ENCODE data around the gene TCF4. TPM values are rescaled to one million over a fixed set of nuclear protein-coding genes. Genes with fewer than 3 reads are reported as not detected.

TCF4 gene
- total and polyA plus RNA-seq, 2 of the 13 experiments (the other 11 are each of a cell fraction or from before 2014, with no cell fraction given), result not detected

GRCh38 chr18:55575066-55575465 is 12.9 kb downstream of the TCF4 start:
- Histone ChIP-seq H3K9ac (ENCODE audit: insufficient read depth, low read depth, low read length) (no peak overlapping the region), H3K27ac (ENCODE audit: extremely low read length, insufficient read depth, low read length) (no peak overlapping the region), H3K4me2 (ENCODE audit: low read depth, low read length) (no peak overlapping the region), H3K27me3 (ENCODE audit: control insufficient read depth in 1 of 2, insufficient read depth in 2 of 2, low read length in 2 of 2) (no peaks in the 10 kb centered on the region), H4K20me1 (ENCODE audit: insufficient read depth, low read length) (no peaks in the 10 kb centered on the region), H3K9me3 (ENCODE audit: low read length) (no peaks in the 10 kb centered on the region), H3K36me3 (replicated peaks in 1 of 2; ENCODE audit: control insufficient read depth in 1 of 2, insufficient read depth in 2 of 2, low read length in 2 of 2) (no peaks in the 10 kb centered on the region), H3K4me1 (ENCODE audit: insufficient read depth, low read length) (no peaks in the 10 kb centered on the region), H2AFZ (ENCODE audit: low read length) (no peak overlapping the region), H3K4me3 (replicated peaks in 1 of 3; ENCODE audit: insufficient read depth in 1 of 3, low read depth in 2 of 3, low read length in 3 of 3) (no peak overlapping the region), H3K79me2 (ENCODE audit: insufficient read depth, low read length) (no peaks in the 10 kb centered on the region)
- POLR2A ChIA-PET, result no interaction called here
- no peak for FAIRE-seq
- in situ Hi-C loops (cut with HindIII; ENCODE audit: extremely low pct_ligation_motif_present, low pct_unique_long_range_greater_than_20kb) (no loop called here), intact Hi-C loops (cut with micrococcal nuclease; ENCODE audit: unreplicated experiment) (no loop called here)
- TF ChIP-seq ZBTB1 (CRISPR knock-in tag; IDR thresholded peaks at IDR 0.05; ENCODE audit: borderline replicate concordance) (no peak), ZGPAT (CRISPR knock-in tag; IDR thresholded peaks at IDR 0.05) (no peak), FOXK1 (CRISPR knock-in tag; IDR thresholded peaks at IDR 0.05; ENCODE audit: borderline replicate concordance, low read depth) (no peak), CREB1 (IDR thresholded peaks at IDR 0.05) (no peak), CREB1 (CRISPR knock-in tag; IDR thresholded peaks at IDR 0.05) (no peak)
- 4% methylated on average over 1 of the region's 1 CpG for WGBS (ENCODE audit: low lambda C conversion rate)
- no peak for ATAC-seq
- CTCF ChIA-PET (ENCODE audit: low intra/inter-chr PET ratio, low total read pairs), result no interaction called here
- DNase-seq (ENCODE audit: low spot score), result no peak
- BruUV-seq (replicated peaks), result no TSS peak

DNA sequence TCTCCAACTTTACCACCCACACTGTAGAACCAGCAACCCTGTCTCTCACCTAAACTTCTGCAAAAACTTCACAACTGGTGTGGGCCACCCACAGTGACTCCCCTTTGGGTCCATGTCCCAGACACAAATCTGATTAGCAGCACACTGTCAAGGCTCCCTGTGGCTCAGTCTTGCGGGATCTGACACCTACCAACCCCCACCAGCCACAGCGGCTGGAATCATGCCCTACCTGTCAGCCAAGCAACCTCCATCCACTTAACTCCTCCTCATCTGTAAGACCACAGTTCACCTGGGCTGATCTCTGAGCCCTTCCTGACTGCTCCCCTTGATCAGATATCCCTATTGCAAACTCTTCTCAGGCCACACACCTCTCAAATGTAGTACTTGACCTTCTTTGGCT is 14.6 kb downstream of the TCF4 start:
- POLR2A ChIA-PET, result no interaction called here
- Histone ChIP-seq H3K27me3 (ENCODE audit: control insufficient read depth in 1 of 2, insufficient read depth in 2 of 2, low read length in 2 of 2) (no peaks in the 10 kb centered on the region), H2AFZ (ENCODE audit: low read length) (no peak overlapping the region), H3K9me3 (ENCODE audit: low read length) (no peaks in the 10 kb centered on the region), H3K27ac (ENCODE audit: extremely low read length, insufficient read depth, low read length) (no peak overlapping the region), H3K4me2 (ENCODE audit: low read depth, low read length) (no peak overlapping the region), H3K4me1 (ENCODE audit: insufficient read depth, low read length) (no peaks in the 10 kb centered on the region), H3K36me3 (replicated peaks in 1 of 2; ENCODE audit: control insufficient read depth in 1 of 2, insufficient read depth in 2 of 2, low read length in 2 of 2) (no peaks in the 10 kb centered on the region), H3K9ac (ENCODE audit: insufficient read depth, low read depth, low read length) (no peak overlapping the region), H3K79me2 (ENCODE audit: insufficient read depth, low read length) (no peaks in the 10 kb centered on the region), H3K4me3 (replicated peaks in 1 of 3; ENCODE audit: insufficient read depth in 1 of 3, low read depth in 2 of 3, low read length in 3 of 3) (no peak overlapping the region), H4K20me1 (ENCODE audit: insufficient read depth, low read length) (no peaks in the 10 kb centered on the region)
- in situ Hi-C loops (cut with HindIII; ENCODE audit: extremely low pct_ligation_motif_present, low pct_unique_long_range_greater_than_20kb) (no loop called here), intact Hi-C loops (cut with micrococcal nuclease; ENCODE audit: unreplicated experiment) (no loop called here)
- no TSS peak for BruUV-seq (replicated peaks)
- 24% methylated on average over 2 of the region's 2 CpGs for WGBS (ENCODE audit: low lambda C conversion rate)
- CTCF ChIA-PET (ENCODE audit: low intra/inter-chr PET ratio, low total read pairs), result no interaction called here
- DNase-seq (ENCODE audit: low spot score) (no peak), FAIRE-seq (no peak), ATAC-seq (no peak)
- TF ChIP-seq DPF2 (CRISPR knock-in tag; IDR thresholded peaks at IDR 0.05; ENCODE audit: borderline replicate concordance, low read depth), result no peak
- no peak for TF ChIP-seq ZNF30 (CRISPR knock-in tag; IDR thresholded peaks at IDR 0.05)
- TF ChIP-seq RXRA (CRISPR knock-in tag; IDR thresholded peaks at IDR 0.05), result no peak
- no peak for TF ChIP-seq ZNF362 (CRISPR knock-in tag; IDR thresholded peaks at IDR 0.05; ENCODE audit: borderline replicate concordance)
- no peak for TF ChIP-seq CBX1 (IDR thresholded peaks at IDR 0.05; ENCODE audit: low read depth)
- TF ChIP-seq, protein P1, sequence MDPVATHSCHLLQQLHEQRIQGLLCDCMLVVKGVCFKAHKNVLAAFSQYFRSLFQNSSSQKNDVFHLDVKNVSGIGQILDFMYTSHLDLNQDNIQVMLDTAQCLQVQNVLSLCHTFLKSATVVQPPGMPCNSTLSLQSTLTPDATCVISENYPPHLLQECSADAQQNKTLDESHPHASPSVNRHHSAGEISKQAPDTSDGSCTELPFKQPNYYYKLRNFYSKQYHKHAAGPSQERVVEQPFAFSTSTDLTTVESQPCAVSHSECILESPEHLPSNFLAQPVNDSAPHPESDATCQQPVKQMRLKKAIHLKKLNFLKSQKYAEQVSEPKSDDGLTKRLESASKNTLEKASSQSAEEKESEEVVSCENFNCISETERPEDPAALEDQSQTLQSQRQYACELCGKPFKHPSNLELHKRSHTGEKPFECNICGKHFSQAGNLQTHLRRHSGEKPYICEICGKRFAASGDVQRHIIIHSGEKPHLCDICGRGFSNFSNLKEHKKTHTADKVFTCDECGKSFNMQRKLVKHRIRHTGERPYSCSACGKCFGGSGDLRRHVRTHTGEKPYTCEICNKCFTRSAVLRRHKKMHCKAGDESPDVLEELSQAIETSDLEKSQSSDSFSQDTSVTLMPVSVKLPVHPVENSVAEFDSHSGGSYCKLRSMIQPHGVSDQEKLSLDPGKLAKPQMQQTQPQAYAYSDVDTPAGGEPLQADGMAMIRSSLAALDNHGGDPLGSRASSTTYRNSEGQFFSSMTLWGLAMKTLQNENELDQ (CRISPR knock-in tag; IDR thresholded peaks at IDR 0.05; ENCODE audit: borderline replicate concordance), result no peak
- no peak for TF ChIP-seq SP140L (CRISPR knock-in tag; IDR thresholded peaks at IDR 0.05; ENCODE audit: borderline replicate concordance)
- TF ChIP-seq ZBTB21 (CRISPR knock-in tag; IDR thresholded peaks at IDR 0.05), result no peak
- TF ChIP-seq MATR3 (CRISPR knock-in tag; IDR thresholded peaks at IDR 0.05), result no peak

Measured in HepG2 (cell line).